WERI-Rb-1 (cell line): Measurements from ENCODE around the gene TEX2.
A peak's percentile ranks its signal among the peaks of the same experiment; 100 is the strongest.

Source experiments
- DNase-seq: peaks from one replicate; pipeline ENCODE4 v3.0.0-alpha.2; 2020
- H3K27ac ChIP-seq: fragments of 250-450 bp; sonication (Bioruptor Pico); 2 replicates; pipeline ENCODE4 v1.5.1; 2020; ENCODE audit warnings: mild to moderate bottlenecking, moderate library complexity
- H3K27me3 ChIP-seq: fragments of 250-450 bp; sonication (Bioruptor Pico); 2 replicates; pipeline ENCODE4 v1.5.1; 2021; ENCODE audit warnings: mild to moderate bottlenecking, low read depth, moderate library complexity; ENCODE audit not compliant: insufficient read depth, severe bottlenecking
- H3K36me3 ChIP-seq: fragments of 250-450 bp; sonication (Bioruptor Pico); 2 replicates; pipeline ENCODE4 v1.5.1; 2020; ENCODE audit warnings: mild to moderate bottlenecking, moderate library complexity
- H3K4me3 ChIP-seq: 2 replicates; pipeline ENCODE4 v1.5.1; 2011; ENCODE audit warnings: low read depth, mild to moderate bottlenecking, control low read depth, low read length
- H3K9me3 ChIP-seq: fragments of 250-450 bp; sonication (Bioruptor Pico); 2 replicates; pipeline ENCODE4 v1.5.1; 2021; ENCODE audit warnings: mild to moderate bottlenecking, moderate library complexity; ENCODE audit not compliant: severe bottlenecking
- TF ChIP-seq, protein P1 (sequence below): IDR thresholded peaks from 2 replicates; pipeline ENCODE4 v1.5.1; 2011; ENCODE audit warnings: low read depth, mild to moderate bottlenecking, control low read depth, inconsistent platforms, low read length

The TEX2 gene

DNA sequence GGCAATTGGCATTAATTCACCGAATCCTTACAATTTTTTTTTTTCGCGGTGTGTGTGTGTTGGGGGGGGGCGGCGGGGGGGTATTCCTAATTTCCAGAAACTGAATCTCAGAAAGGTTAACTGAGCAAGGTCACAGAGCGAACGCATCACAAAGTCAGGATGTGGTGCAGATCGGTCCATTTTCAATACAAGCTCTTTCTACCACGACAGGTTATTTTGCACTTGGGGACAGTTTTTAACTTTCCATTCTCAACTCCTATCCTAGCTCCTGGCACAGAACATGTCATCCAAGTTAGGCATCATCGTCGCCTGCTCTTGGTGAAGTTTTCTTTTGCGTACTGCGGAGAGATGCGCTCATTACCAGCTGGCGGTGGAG lies 117.7 kb downstream of the TEX2 start:
- Histone ChIP-seq H3K9me3 (no peaks in the 10 kb centered on the region), H3K27ac (no peak overlapping the region), H3K36me3 (peaks cover 42% of the 10 kb centered on the region), H3K27me3 (no peaks in the 10 kb centered on the region), H3K4me3 (peak overlapping the region; percentile 86)
- DNase-seq = no peak
- TF ChIP-seq, protein P1, sequence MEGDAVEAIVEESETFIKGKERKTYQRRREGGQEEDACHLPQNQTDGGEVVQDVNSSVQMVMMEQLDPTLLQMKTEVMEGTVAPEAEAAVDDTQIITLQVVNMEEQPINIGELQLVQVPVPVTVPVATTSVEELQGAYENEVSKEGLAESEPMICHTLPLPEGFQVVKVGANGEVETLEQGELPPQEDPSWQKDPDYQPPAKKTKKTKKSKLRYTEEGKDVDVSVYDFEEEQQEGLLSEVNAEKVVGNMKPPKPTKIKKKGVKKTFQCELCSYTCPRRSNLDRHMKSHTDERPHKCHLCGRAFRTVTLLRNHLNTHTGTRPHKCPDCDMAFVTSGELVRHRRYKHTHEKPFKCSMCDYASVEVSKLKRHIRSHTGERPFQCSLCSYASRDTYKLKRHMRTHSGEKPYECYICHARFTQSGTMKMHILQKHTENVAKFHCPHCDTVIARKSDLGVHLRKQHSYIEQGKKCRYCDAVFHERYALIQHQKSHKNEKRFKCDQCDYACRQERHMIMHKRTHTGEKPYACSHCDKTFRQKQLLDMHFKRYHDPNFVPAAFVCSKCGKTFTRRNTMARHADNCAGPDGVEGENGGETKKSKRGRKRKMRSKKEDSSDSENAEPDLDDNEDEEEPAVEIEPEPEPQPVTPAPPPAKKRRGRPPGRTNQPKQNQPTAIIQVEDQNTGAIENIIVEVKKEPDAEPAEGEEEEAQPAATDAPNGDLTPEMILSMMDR = 0 out of 2 replicates have a peak, but pooled peaks have one; percentile 11

DNA sequence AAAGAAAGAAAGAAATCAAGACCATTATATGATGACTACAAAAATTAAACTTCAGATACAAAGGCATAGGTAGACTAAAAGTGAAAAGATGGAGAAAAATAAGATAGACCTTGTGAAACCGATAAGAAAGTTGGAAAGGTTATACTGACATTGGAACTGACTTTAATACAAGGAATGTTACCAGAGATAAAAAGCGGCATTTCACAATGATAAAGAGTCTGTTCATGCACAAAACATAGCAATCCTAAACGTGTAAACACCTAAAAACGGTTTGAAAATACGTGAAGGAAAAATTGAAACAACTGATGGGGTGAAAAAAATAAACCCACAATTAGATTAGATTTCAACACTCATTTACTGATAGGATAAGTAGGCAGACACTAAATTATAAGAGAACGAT lies 123.5 kb downstream of the TEX2 start:
- TF ChIP-seq, protein P1 = no peak
- H3K9me3 ChIP-seq = no peaks in the 10 kb centered on the region

DNA sequence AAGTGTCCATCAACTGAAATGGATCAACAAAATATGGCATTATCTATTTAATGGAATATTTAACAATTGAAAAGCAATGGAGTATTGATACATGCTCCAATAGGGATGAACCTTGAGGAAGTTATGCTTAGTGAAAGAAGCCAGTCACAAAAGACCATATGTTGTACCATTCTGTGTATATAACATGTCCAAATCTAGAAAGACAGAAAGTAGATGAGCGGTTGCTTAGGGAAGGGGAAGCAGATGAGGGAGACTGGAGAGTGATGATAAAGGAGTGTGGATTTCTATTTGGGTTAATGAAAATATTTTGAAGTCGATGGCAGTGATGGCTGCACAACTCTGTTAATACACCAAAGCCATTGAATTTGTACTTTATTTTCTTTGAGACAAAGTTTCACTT lies 124.6 kb downstream of the TEX2 start:
- no peak for DNase-seq
- Histone ChIP-seq H3K4me3 (no peak overlapping the region), H3K27me3 (no peaks in the 10 kb centered on the region), H3K36me3 (no peaks in the 10 kb centered on the region), H3K27ac (no peak overlapping the region), H3K9me3 (no peaks in the 10 kb centered on the region)
- TF ChIP-seq, protein P1 = no peak

More for the DNA sequence above, 123.5 kb downstream of the TEX2 start:
- H3K36me3 ChIP-seq = no peaks in the 10 kb centered on the region
- H3K27ac ChIP-seq = no peak overlapping the region
- no peaks in the 10 kb centered on the region for H3K27me3 ChIP-seq
- no peak overlapping the region for H3K4me3 ChIP-seq
- DNase-seq = no peak

- no peak for DNase-seq
- no peak overlapping the region for H3K4me3 ChIP-seq
- no peaks in the 10 kb centered on the region for H3K9me3 ChIP-seq
- no peak overlapping the region for H3K27ac ChIP-seq
- H3K36me3 ChIP-seq = no peaks in the 10 kb centered on the region
- TF ChIP-seq, protein P1 = no peak
- no peaks in the 10 kb centered on the region for H3K27me3 ChIP-seq
Measured at GRCh38 chr17:64135000-64135399, 128.1 kb downstream of the TEX2 start.

DNA sequence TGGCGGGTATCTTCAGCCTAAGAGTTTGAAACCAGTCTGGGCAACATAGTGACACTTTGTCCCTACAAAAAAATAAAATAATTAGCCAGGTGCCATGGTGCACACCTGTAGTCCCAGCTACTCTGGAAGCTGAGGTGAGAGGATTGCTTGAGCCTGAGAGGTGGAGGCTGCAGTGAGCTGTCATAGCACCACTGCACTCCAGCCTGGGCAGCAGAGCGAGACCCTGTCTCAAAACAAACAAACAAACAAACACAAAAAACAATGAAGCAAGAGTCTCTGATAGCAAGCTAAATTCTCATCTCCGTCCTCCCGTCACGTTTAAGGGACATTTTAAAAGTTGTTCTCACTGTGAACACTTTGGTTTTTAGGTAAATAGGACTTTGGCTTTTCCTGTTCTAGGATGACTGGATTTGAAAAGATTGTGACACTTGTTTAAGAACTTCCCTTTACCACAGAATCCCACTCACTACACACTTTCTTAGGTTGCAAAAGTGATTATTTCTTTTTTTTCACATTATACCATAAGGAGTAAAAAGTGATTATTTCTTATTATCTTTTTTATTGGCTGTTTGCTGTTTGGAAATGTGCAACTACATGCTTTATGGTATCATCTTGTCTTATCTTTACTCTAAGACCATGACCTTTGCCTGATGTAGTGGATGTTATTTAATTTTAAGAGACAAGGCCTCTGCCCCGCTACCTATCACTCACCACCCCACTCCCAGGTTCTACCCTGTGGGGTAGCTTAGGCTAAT lies 128.7 kb downstream of the TEX2 start:
- H3K27ac ChIP-seq = no peak overlapping the region
- H3K36me3 ChIP-seq = peaks cover 5% of the 10 kb centered on the region; the same call in 1 of the 2 replicates
- no peaks in the 10 kb centered on the region for H3K9me3 ChIP-seq
- DNase-seq = no peak
- no peak overlapping the region for H3K4me3 ChIP-seq
- TF ChIP-seq, protein P1 = no peak
- no peaks in the 10 kb centered on the region for H3K27me3 ChIP-seq
